Erythroblast (primary cell): ENCODE data around the gene GUCA2A.

Experiments
- DNase-seq, 2 experiments: peaks; one replicate each; lab custom pipeline; 2025; lab: John Stamatoyannopoulos, UW
- GATA1 ChIP-seq: IDR thresholded peaks from 2 replicates; pipeline ENCODE4 v1.6.1; 2011; ENCODE audit warnings: low read depth, mild to moderate bottlenecking, control low read depth, low read length, moderate library complexity
- POLR2A ChIP-seq: IDR thresholded peaks from 2 replicates; pipeline ENCODE4 v1.6.1; 2011; ENCODE audit warnings: mild to moderate bottlenecking, low read length

The GUCA2A gene

DNA sequence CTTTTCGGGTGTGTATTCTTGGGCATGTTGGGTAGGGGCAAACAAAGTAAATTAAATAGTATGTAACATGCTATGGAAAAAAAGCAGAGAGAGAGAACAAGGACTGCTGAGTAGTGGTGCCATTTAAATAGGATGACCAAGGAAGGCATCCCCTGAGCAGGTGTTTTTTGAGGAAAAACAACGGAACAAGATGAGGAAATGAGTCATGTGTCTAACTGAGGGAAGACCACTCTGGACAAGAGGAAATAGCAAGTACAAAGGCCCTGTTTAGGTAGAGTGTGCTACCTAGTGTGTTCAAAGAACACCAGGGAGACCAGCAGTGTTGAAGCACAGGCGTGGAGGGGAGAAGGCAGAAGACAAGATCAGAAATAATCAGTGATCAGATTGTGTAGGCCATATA lies 20.1 kb upstream of the GUCA2A start:
- DNase-seq: no peak
- TF ChIP-seq GATA1 (no peak), POLR2A (no peak)

GRCh38 chr1:42183957-42184268 lies 19.4 kb upstream of the GUCA2A start:
- DNase-seq: no peak
- TF ChIP-seq POLR2A: no peak
- no peak for TF ChIP-seq GATA1

GRCh38 chr1:42183210-42183956 lies 18.8 kb upstream of the GUCA2A start:
- TF ChIP-seq POLR2A (no peak), GATA1 (no peak)
- DNase-seq: no peak

GRCh38 chr1:42181687-42182086 lies 17.1 kb upstream of the GUCA2A start:
- TF ChIP-seq GATA1 (no peak), POLR2A (no peak)
- no peak for DNase-seq

DNA sequence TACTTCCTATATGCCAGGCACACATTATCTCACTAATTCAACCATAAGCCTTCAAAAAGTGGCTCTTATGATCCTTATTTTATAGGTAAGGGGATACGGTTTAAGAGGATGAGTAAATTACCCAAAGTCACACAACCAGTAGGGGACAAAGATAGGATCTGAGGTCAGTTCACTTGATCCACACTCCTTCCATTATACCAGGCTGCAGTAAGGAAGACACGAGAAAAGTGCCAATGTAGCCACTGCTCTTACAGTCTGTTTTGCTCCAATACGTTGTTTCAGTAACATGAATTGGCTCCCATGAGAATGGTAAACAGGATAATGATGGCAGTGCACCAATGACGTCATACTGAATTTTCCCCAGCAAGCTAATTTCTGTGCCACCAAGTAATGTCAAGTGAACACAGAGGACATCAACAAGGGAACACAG lies 15.4 kb upstream of the GUCA2A start:
- no peak for DNase-seq
- no peak for TF ChIP-seq POLR2A
- TF ChIP-seq GATA1: no peak

DNA sequence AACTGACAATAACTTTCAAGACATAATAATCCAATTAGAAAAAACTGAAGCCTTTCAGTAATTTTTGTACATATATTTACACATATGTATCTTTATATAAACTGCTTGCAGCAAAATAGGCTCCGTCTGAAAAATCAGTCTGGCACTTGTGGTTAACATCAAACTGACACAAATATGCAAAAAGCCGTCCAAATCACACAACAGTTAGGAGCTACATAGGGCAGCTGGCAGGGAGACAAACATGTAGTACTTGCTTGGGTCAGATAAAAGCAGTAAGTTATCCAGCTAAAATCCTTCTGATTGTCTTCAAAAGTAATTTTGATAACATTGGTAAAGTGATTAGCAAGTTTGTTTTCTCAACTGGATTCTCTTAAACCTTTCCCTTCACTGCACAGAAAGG lies 14.7 kb upstream of the GUCA2A start:
- TF ChIP-seq GATA1 (no peak), POLR2A (no peak)
- DNase-seq: no peak

- peak; percentile 28 to 56 for DNase-seq
Measured at GRCh38 chr1:42178249-42178648, 13.7 kb upstream of the GUCA2A start.

GRCh38 chr1:42177541-42177981 lies 13.0 kb upstream of the GUCA2A start:
- DNase-seq: no peak
- no peak for TF ChIP-seq GATA1
- no peak for TF ChIP-seq POLR2A

More at GRCh38 chr1:42178249-42178648, 13.7 kb upstream of the GUCA2A start:
- TF ChIP-seq POLR2A (no peak), GATA1 (no peak)

GRCh38 chr1:42176902-42177519 lies 12.5 kb upstream of the GUCA2A start:
- peak; percentile 50 to 62 for DNase-seq
- TF ChIP-seq POLR2A: no peak
- TF ChIP-seq GATA1: no peak

GRCh38 chr1:42175314-42176054 lies 10.9 kb upstream of the GUCA2A start:
- DNase-seq: no peak
- TF ChIP-seq POLR2A (no peak), GATA1 (no peak)

GRCh38 chr1:42173961-42174735 lies 9.6 kb upstream of the GUCA2A start:
- DNase-seq: no peak
- TF ChIP-seq GATA1 (no peak), POLR2A (no peak)

- DNase-seq: peak; percentile 60 to 71
Measured at GRCh38 chr1:42173155-42173933, 8.8 kb upstream of the GUCA2A start.

GRCh38 chr1:42172381-42173133 lies 8.0 kb upstream of the GUCA2A start:
- no peak for TF ChIP-seq POLR2A
- TF ChIP-seq GATA1: no peak
- DNase-seq: no peak

More at GRCh38 chr1:42173155-42173933, 8.8 kb upstream of the GUCA2A start:
- no peak for TF ChIP-seq POLR2A
- TF ChIP-seq GATA1: no peak
